K562 (cell line): Measurements from ENCODE around the gene POLR1C. TPM values are rescaled to one million over a fixed set of nuclear protein-coding genes. Genes with fewer than 3 reads are reported as not detected.

Source experiments
- CBX5 ChIP-seq: IDR thresholded peaks from 2 replicates; pipeline ENCODE4 v1.6.1; 2014; ENCODE audit warnings: low read depth, borderline replicate concordance
- CREBBP ChIP-seq: IDR thresholded peaks from one replicate; pipeline ENCODE4 v1.6.1; 2012; ENCODE audit warnings: low read depth, mild to moderate bottlenecking, control low read depth, inconsistent platforms, low read length
- CREM ChIP-seq: IDR thresholded peaks from 2 replicates; pipeline ENCODE4 v1.6.1; 2014; ENCODE audit warnings: antibody characterized with exemption, low read depth
- CTBP1 ChIP-seq: fragments of 450-650 bp; IDR thresholded peaks from 2 replicates; pipeline ENCODE4 v1.6.1; 2016; ENCODE audit warnings: borderline replicate concordance
- E2F5 ChIP-seq: sonication (generic); formaldehyde crosslinking; IDR thresholded peaks from 2 replicates; pipeline ENCODE4 v1.8.0; 2022; ENCODE audit warnings: mild to moderate bottlenecking, missing genetic modification reagents
- FIP1L1 ChIP-seq: fragments of 200-400 bp; formaldehyde crosslinking; IDR thresholded peaks from 2 replicates; pipeline ENCODE4 v1.6.1; 2018; ENCODE audit warnings: mild to moderate bottlenecking, low read depth, low read length; ENCODE audit not compliant: poor library complexity, severe bottlenecking
- FOXP1 ChIP-seq: sonication (generic); formaldehyde crosslinking; IDR thresholded peaks from 2 replicates; pipeline ENCODE4 v1.8.0; 2022; ENCODE audit warnings: mild to moderate bottlenecking, missing genetic modification reagents
- GABPB1 ChIP-seq: sonication (generic); formaldehyde crosslinking; IDR thresholded peaks from 2 replicates; pipeline ENCODE4 v1.8.0; 2022; ENCODE audit warnings: mild to moderate bottlenecking, missing genetic modification reagents
- HDAC8 ChIP-seq: fragments of 450-650 bp; IDR thresholded peaks from 2 replicates; pipeline ENCODE4 v1.6.1; 2016; ENCODE audit warnings: mild to moderate bottlenecking, missing genetic modification characterization, moderate library complexity, missing compliant biosample characterization
- IFI16 ChIP-seq: fragments of 250-450 bp; sonication (Bioruptor Pico); IDR thresholded peaks from 2 replicates; pipeline ENCODE4 v2.1.2; 2022; ENCODE audit warnings: mild to moderate bottlenecking, inconsistent platforms
- MBD1 ChIP-seq: fragments of 250-450 bp; sonication (Bioruptor Pico); IDR thresholded peaks from 2 replicates; pipeline ENCODE4 v1.8.0; 2022; ENCODE audit warnings: inconsistent platforms
- MXI1 ChIP-seq: IDR thresholded peaks from 2 replicates; pipeline ENCODE4 v1.6.1; 2011; ENCODE audit warnings: low read depth, mild to moderate bottlenecking, improper control_type of control experiment, low read length
- NRF1 ChIP-seq, 2 experiments: fragments of 450-650 bp; IDR thresholded peaks in 1 of 2; conservative IDR thresholded peaks in 1 of 2; 2 replicates each; pipeline ENCODE4 v1.6.1; 2014; ENCODE audit warnings: mild to moderate bottlenecking in 2 of 2
- PCBP2 ChIP-seq: fragments of 200-400 bp; formaldehyde crosslinking; IDR thresholded peaks from 2 replicates; pipeline ENCODE4 v1.6.1; 2018; ENCODE audit warnings: low read length, low read depth, mild to moderate bottlenecking, moderate library complexity; ENCODE audit not compliant: poor library complexity, severe bottlenecking
- PREB ChIP-seq: sonication (generic); formaldehyde crosslinking; IDR thresholded peaks from 2 replicates; pipeline ENCODE4 v1.8.1; 2023; ENCODE audit warnings: mild to moderate bottlenecking, missing genetic modification reagents
- RAD51 ChIP-seq: fragments of 450-650 bp; IDR thresholded peaks from 2 replicates; pipeline ENCODE4 v1.7.1; 2016; ENCODE audit warnings: low read depth, mild to moderate bottlenecking, borderline replicate concordance
- RBFOX2 ChIP-seq: fragments of 200-400 bp; formaldehyde crosslinking; IDR thresholded peaks from 2 replicates; pipeline ENCODE4 v1.6.1; 2017; ENCODE audit warnings: low read depth, mild to moderate bottlenecking, low read length, moderate library complexity
- RBM34 ChIP-seq: fragments of 200-400 bp; formaldehyde crosslinking; IDR thresholded peaks from 2 replicates; pipeline ENCODE4 v1.6.1; 2018; ENCODE audit warnings: low read length, borderline replicate concordance; ENCODE audit not compliant: insufficient read depth
- STAG1 ChIP-seq: sonication (generic); formaldehyde crosslinking; IDR thresholded peaks from 2 replicates; pipeline ENCODE4 v1.5.0; 2020; ENCODE audit warnings: missing genetic modification reagents, borderline replicate concordance
- TEAD1 ChIP-seq, 2 experiments: fragments of 450-650 bp in 1 of 2; sonication (generic) in 1 of 2; formaldehyde crosslinking; IDR thresholded peaks; 2 replicates each; pipeline versions ENCODE4 v1.4.0 to v1.8.0; 2020 to 2022; ENCODE audit warnings: mild to moderate bottlenecking in 2 of 2, missing genetic modification reagents in 1 of 2
- THAP7 ChIP-seq: fragments of 250-450 bp; sonication (Bioruptor Pico); IDR thresholded peaks from 2 replicates; pipeline ENCODE4 v1.5.0; 2021
- ZBTB43 ChIP-seq: sonication (generic); formaldehyde crosslinking; IDR thresholded peaks from 2 replicates; pipeline ENCODE4 v1.8.0; 2023; ENCODE audit warnings: mild to moderate bottlenecking, missing genetic modification reagents
- ZNF586 ChIP-seq: fragments of 450-650 bp; formaldehyde crosslinking; conservative IDR thresholded peaks from 2 replicates; pipeline ENCODE4 v1.4.0; 2020; ENCODE audit warnings: mild to moderate bottlenecking, moderate library complexity
- polyA plus RNA-seq, 8 experiments: library from polyadenylated mRNA; depleted of rRNA in 4 of 8; stranded (reverse) in 5 of 8; unstranded in 3 of 8; fragments of >200 nt; fragmentation: Nextera tagmentation in 2 of 8; fragmentation: Illumina TruSeq in 1 of 8; extraction: Ambion mirVana in 2 of 8; extraction: Trizol in 1 of 8; gene quantifications; 2 replicates each; pipeline versions ENCODE4 v1.2.1 to v1.2.3, GENCODE V29; 2011 to 2014; ENCODE audit warnings: inconsistent platforms in 1 of 8, missing spikeins in 1 of 8
- total RNA-seq, 7 experiments: library from RNA; depleted of rRNA in 6 of 7; stranded (reverse); fragments of >200 nt in 6 of 7; fragmentation: Illumina TruSeq in 2 of 7; extraction: Trizol in 2 of 7; gene quantifications; 2 replicates each; pipeline versions ENCODE4 v1.2.1 to v1.2.3, GENCODE V29; 2011 to 2021; ENCODE audit warnings: low replicate concordance in 1 of 7

The POLR1C gene
- total and polyA plus RNA-seq, 9 of the 15 experiments (the other 6 are each of a cell fraction or from before 2014, with no cell fraction given), result 83.5 to 429 (median 120) TPM

- TF ChIP-seq PREB (CRISPR knock-in tag), result no peak
- TF ChIP-seq CTBP1, result no peak
- TF ChIP-seq ZBTB43 (CRISPR knock-in tag), result no peak
- TF ChIP-seq ZNF586 (CRISPR knock-in tag), result no peak
- peak; percentile 97 for TF ChIP-seq RBFOX2
- no peak for TF ChIP-seq HDAC8
- TF ChIP-seq MXI1, result 0 out of 2 replicates have a peak, but pooled peaks have one; percentile 12
- peak; percentile 93 for TF ChIP-seq CREM
- no peak for TF ChIP-seq IFI16 (CRISPR knock-in tag)
- TF ChIP-seq RAD51, result no peak
- no peak for TF ChIP-seq CBX5
- no peak for TF ChIP-seq FIP1L1
- no peak for TF ChIP-seq RBM34
- TF ChIP-seq E2F5, result no peak
- no peak for TF ChIP-seq TEAD1 (CRISPR knock-in tag; IDR thresholded peaks at IDR 0.05)
- TF ChIP-seq FOXP1 (CRISPR knock-in tag), result no peak
- peak; percentile 51 to 58; a peak in 3 of 4 replicates for TF ChIP-seq NRF1 (conservative IDR thresholded peaks at IDR 0.05 in 1 of 2, IDR thresholded peaks at IDR 0.05 in 1 of 2)
- no peak for TF ChIP-seq STAG1
- TF ChIP-seq GABPB1 (CRISPR knock-in tag), result no peak
- no peak for TF ChIP-seq CREBBP
- TF ChIP-seq MBD1 (CRISPR knock-in tag), result no peak
- TF ChIP-seq PCBP2, result no peak
- no peak for TF ChIP-seq THAP7 (CRISPR knock-in tag)
Observed at GRCh38 chr6:43477235-43478007, 39.5 kb upstream of the POLR1C start, which contains the start of gene TJAP1 (continued).
